ENCODE measurements around the gene ADCYAP1R1.

DNA sequence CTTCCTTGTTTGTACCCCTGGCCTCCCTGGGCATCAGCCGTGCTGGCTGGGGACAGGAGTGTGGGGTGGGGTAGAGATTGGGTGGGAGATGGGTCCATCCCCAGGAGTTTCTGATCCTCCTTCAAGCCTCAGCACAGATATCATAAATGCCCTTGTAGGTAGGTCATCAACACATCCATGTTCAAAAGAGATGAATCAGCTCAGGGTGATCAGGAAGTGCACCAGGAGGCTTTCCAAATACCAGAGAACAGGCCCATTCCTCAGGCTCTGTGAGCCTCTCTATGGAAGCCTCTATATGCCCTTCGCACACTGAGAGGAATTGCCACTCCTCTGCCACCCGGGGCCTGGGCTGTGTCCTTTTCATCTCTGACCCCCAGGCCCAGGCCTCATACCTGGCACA, 31.9 kb upstream of the ADCYAP1R1 start:
- no peak for TF ChIP-seq TAF1 (IDR thresholded peaks at IDR 0.05; ENCODE audit: borderline replicate concordance, low read depth, low read length)
- TF ChIP-seq POLR2A (IDR thresholded peaks at IDR 0.05; ENCODE audit: low read depth, low read length), result no peak
- TF ChIP-seq POLR2AphosphoS5 (IDR thresholded peaks at IDR 0.05; ENCODE audit: low read depth, low read length), result no peak
